ENCODE data around the gene KDM7A. TPM values are rescaled to one million over a fixed set of nuclear protein-coding genes. Genes with fewer than 3 reads are reported as not detected.
"Not testable (repeated sequence)": the region's sequence is repeated elsewhere in the genome, so short reads cannot be mapped to it uniquely, and the experiment has no call there.

Gene KDM7A
- total RNA-seq, 2 experiments from 2014 or later = 3.3 TPM

- H3K36me3 ChIP-seq (ENCODE audit: insufficient read depth, low read length) = no peaks in the 10 kb centered on the region
- no peaks in the 10 kb centered on the region for H3K9me2 ChIP-seq (ENCODE audit: insufficient read depth, low read length)
- H3K4me3 ChIP-seq (ENCODE audit: low read depth, low read length, poor library complexity, severe bottlenecking) = no peak overlapping the region
- no peaks in the 10 kb centered on the region for H3K9me3 ChIP-seq (ENCODE audit: low read length)
- no peak overlapping the region for H3K27ac ChIP-seq (ENCODE audit: low read depth, low read length, poor library complexity, severe bottlenecking)
- H4K20me1 ChIP-seq (ENCODE audit: insufficient read depth, low read length) = peaks cover 5% of the 10 kb centered on the region; the same call in 1 of the 2 replicates
- H3K4me1 ChIP-seq (ENCODE audit: insufficient read depth, low read length, poor library complexity, severe bottlenecking) = no peaks in the 10 kb centered on the region
- H2AFZ ChIP-seq (ENCODE audit: low read length) = no peak overlapping the region
- no peak for DNase-seq (ENCODE audit: low spot score)
- intact Hi-C loops (cut with micrococcal nuclease; ENCODE audit: unreplicated experiment) = loop anchor here (10.0 kb wide), 2 partner anchors 396 to 844 kb away; partner anchors contain the start of genes HIPK2 and MRPS33
- no peak overlapping the region for H3K4me2 ChIP-seq (ENCODE audit: low read length)
- no TSS peak for BruUV-seq (replicated peaks)
- ChIA-PET CTCF (ENCODE audit: unreplicated experiment) (no interaction called here), POLR2A (no interaction called here)
- TF ChIP-seq EZH2phosphoT487 (IDR thresholded peaks at IDR 0.05; ENCODE audit: borderline replicate concordance, low read depth, low read length) = no peak
- TF ChIP-seq CTCF (conservative IDR thresholded peaks at IDR 0.05; ENCODE audit: low read length) = no peak
- H3K79me2 ChIP-seq (ENCODE audit: insufficient read depth, low read depth, low read length) = no peaks in the 10 kb centered on the region
Measured at GRCh38 chr7:140170375-140170774, 6.4 kb downstream of the KDM7A start.

DNA sequence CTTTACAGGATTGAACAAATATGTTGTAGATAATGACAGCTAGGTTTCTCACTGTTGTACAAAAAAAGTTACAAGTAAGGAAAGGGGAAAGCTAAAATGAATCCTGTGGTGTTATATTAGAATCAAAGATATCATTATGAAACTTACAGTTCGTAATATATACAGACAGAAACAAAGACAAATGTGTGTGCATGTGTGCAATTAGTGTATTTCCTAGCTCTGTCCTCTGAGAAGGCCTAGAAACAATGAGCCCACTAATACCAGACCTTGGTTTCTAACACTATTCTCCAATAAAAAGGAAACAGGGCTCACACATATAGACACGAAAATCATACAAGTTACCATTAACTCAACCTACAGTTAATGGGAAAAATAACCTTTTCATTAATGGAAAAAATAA lies 8.0 kb downstream of the KDM7A start:
- Histone ChIP-seq H3K27ac (ENCODE audit: low read depth, low read length, poor library complexity, severe bottlenecking) (no peak overlapping the region), H3K9me2 (ENCODE audit: insufficient read depth, low read length) (no peaks in the 10 kb centered on the region), H4K20me1 (ENCODE audit: insufficient read depth, low read length) (peaks cover 7% of the 10 kb centered on the region; the same call in 1 of the 2 replicates), H3K9me3 (ENCODE audit: low read length) (no peaks in the 10 kb centered on the region), H3K4me1 (ENCODE audit: insufficient read depth, low read length, poor library complexity, severe bottlenecking) (no peaks in the 10 kb centered on the region), H3K4me2 (ENCODE audit: low read length) (no peak overlapping the region), H2AFZ (ENCODE audit: low read length) (no peak overlapping the region), H3K79me2 (ENCODE audit: insufficient read depth, low read depth, low read length) (no peaks in the 10 kb centered on the region), H3K4me3 (ENCODE audit: low read depth, low read length, poor library complexity, severe bottlenecking) (no peak overlapping the region), H3K36me3 (ENCODE audit: insufficient read depth, low read length) (no peaks in the 10 kb centered on the region)
- CTCF ChIA-PET (ENCODE audit: unreplicated experiment) = no interaction called here
- BruUV-seq (replicated peaks) = no TSS peak
- DNase-seq (ENCODE audit: low spot score) = no peak
- TF ChIP-seq EZH2phosphoT487 (IDR thresholded peaks at IDR 0.05; ENCODE audit: borderline replicate concordance, low read depth, low read length) (no peak), CTCF (conservative IDR thresholded peaks at IDR 0.05; ENCODE audit: low read length) (no peak)
- intact Hi-C loops (cut with micrococcal nuclease; ENCODE audit: unreplicated experiment) = no loop called here
- POLR2A ChIA-PET = interaction anchor here (0.6 to 0.7 kb wide), 3 partner anchors 118 to 684 kb away, joined by 3 to 5 read pairs (median 4); no protein-coding TSS in a partner anchor

DNA sequence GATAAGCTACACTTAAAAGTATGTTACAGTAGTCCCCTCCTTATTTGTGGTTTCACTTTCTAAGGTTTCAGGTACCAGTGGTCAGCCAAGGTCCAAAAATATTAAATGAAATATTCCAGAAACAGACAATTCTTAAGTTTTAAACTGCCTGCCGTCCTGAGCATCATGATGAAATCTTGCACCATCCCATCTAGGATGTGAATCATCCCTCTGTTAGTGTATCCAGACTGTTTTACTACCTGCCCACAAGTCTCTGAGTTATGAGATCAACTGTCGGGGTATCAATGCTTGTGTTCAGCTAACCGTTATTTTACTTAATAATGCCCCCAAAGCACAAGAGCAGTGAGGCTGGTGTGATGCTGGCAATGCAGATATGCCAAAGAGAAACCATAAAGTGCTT lies 11.4 kb downstream of the KDM7A start:
- no peak overlapping the region for H2AFZ ChIP-seq (ENCODE audit: low read length)
- ChIA-PET POLR2A (no interaction called here), CTCF (ENCODE audit: unreplicated experiment) (no interaction called here)
- H4K20me1 ChIP-seq (ENCODE audit: insufficient read depth, low read length) = peaks cover 7% of the 10 kb centered on the region; the same call in 1 of the 2 replicates
- H3K9me3 ChIP-seq (ENCODE audit: low read length) = no peaks in the 10 kb centered on the region
- BruUV-seq (replicated peaks) = no TSS peak
- no peak for TF ChIP-seq EZH2phosphoT487 (IDR thresholded peaks at IDR 0.05; ENCODE audit: borderline replicate concordance, low read depth, low read length)
- TF ChIP-seq CTCF (conservative IDR thresholded peaks at IDR 0.05; ENCODE audit: low read length) = no peak
- H3K4me2 ChIP-seq (ENCODE audit: low read length) = no peak overlapping the region
- no peaks in the 10 kb centered on the region for H3K9me2 ChIP-seq (ENCODE audit: insufficient read depth, low read length)
- no peaks in the 10 kb centered on the region for H3K4me1 ChIP-seq (ENCODE audit: insufficient read depth, low read length, poor library complexity, severe bottlenecking)
- no peak overlapping the region for H3K4me3 ChIP-seq (ENCODE audit: low read depth, low read length, poor library complexity, severe bottlenecking)
- no peak for DNase-seq (ENCODE audit: low spot score)
- no peak overlapping the region for H3K27ac ChIP-seq (ENCODE audit: low read depth, low read length, poor library complexity, severe bottlenecking)
- no peaks in the 10 kb centered on the region for H3K79me2 ChIP-seq (ENCODE audit: insufficient read depth, low read depth, low read length)
- intact Hi-C loops (cut with micrococcal nuclease; ENCODE audit: unreplicated experiment) = no loop called here
- H3K36me3 ChIP-seq (ENCODE audit: insufficient read depth, low read length) = no peaks in the 10 kb centered on the region

DNA sequence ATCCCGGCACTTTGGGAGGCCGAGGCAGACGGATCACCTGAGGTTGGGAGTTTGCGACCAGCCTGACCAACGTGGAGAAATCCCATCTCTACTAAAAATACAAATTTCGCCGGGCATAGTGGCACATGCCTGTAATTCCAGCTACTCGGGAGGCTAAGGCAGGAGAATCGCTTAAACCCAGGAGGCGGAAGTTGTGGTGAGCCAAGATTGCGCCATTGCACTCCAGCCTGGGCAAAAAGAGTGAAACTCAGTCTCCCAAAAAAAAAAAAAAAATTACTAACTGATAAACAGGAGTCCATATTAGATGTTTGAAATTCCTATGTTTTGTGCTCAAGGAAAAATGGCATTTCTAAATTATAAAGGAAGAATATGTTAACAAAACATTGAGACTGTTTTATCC lies 14.7 kb downstream of the KDM7A start:
- H3K4me2 ChIP-seq (ENCODE audit: low read length); H3K79me2 ChIP-seq (ENCODE audit: insufficient read depth, low read depth, low read length); H3K9me3 ChIP-seq (ENCODE audit: low read length); H4K20me1 ChIP-seq (ENCODE audit: insufficient read depth, low read length); DNase-seq (ENCODE audit: low spot score); H3K36me3 ChIP-seq (ENCODE audit: insufficient read depth, low read length); intact Hi-C loops (cut with micrococcal nuclease; ENCODE audit: unreplicated experiment); H3K9me2 ChIP-seq (ENCODE audit: insufficient read depth, low read length); H2AFZ ChIP-seq (ENCODE audit: low read length); H3K27ac ChIP-seq (ENCODE audit: low read depth, low read length, poor library complexity, severe bottlenecking); H3K4me1 ChIP-seq (ENCODE audit: insufficient read depth, low read length, poor library complexity, severe bottlenecking); H3K4me3 ChIP-seq (ENCODE audit: low read depth, low read length, poor library complexity, severe bottlenecking); BruUV-seq (replicated peaks); CTCF ChIA-PET (ENCODE audit: unreplicated experiment): not testable (repeated sequence)
- POLR2A ChIA-PET = interaction anchor here (0.6 to 0.7 kb wide), 2 partner anchors 229 to 340 kb away, joined by 3 read pairs; no protein-coding TSS in a partner anchor

Data from OCI-LY7 (cell line).